Measurements from ENCODE around the gene DHFR. TPM values are rescaled to one million over a fixed set of nuclear protein-coding genes. Genes with fewer than 3 reads are reported as not detected.
A peak's percentile ranks its signal among the peaks of the same experiment; 100 is the strongest.

Gene DHFR
- total and polyA plus RNA-seq, 9 of the 15 experiments (the other 6 are each of a cell fraction or from before 2014, with no cell fraction given): 45.6 to 176 (median 97.7) TPM

- TF ChIP-seq CHD1 (IDR thresholded peaks at IDR 0.05; ENCODE audit: low read length) (no peak), GABPA (tag; conservative IDR thresholded peaks at IDR 0.05; ENCODE audit: low read depth) (peak; percentile 41), NFRKB (IDR thresholded peaks at IDR 0.05; ENCODE audit: low read depth) (peak; percentile 52; the same call in 1 of the 2 replicates), DPF2 (IDR thresholded peaks at IDR 0.05) (peak; percentile 51)
Observed at GRCh38 chr5:80655231-80655774, 520 bp upstream of the DHFR start (continued).

- Histone ChIP-seq H3K4me3 (peak overlapping the region; percentile 61), H3K9me1 (ENCODE audit: control insufficient read depth, insufficient read depth, low read length) (no peaks in the 10 kb centered on the region), H4K20me1 (replicated peaks; ENCODE audit: control insufficient read depth, insufficient read depth, low read length) (no peaks in the 10 kb centered on the region), H3K36me3 (ENCODE audit: control insufficient read depth, insufficient read depth, low read length) (peaks cover 33% of the 10 kb centered on the region), H3K9me3 (replicated peaks; ENCODE audit: control insufficient read depth, insufficient read depth, low read depth, low read length) (no peaks in the 10 kb centered on the region), H3K4me1 (replicated peaks in 1 of 2; ENCODE audit: control insufficient read depth in 2 of 2, insufficient read depth in 2 of 2, low read length in 2 of 2) (peaks cover 0 to 8% of the 10 kb centered on the region in 2 experiments; a peak in 2 of 5 replicates), H3K27ac (ENCODE audit: extremely low read depth, low read depth, low read length) (peak overlapping the region; percentile 85), H3K4me2 (ENCODE audit: insufficient read depth, low read length) (peak overlapping the region; percentile 80), H2AFZ (ENCODE audit: low read depth, low read length) (peak overlapping the region; percentile 67), H3K79me2 (ENCODE audit: control insufficient read depth, insufficient read depth, low read length) (peaks cover 35% of the 10 kb centered on the region), H3K9ac (ENCODE audit: insufficient read depth in 1 of 2, low read depth in 2 of 2, low read length in 2 of 2) (peak overlapping the region; percentile 89 to 99), H3K27me3 (ENCODE audit: control insufficient read depth in 2 of 2, insufficient read depth in 2 of 2, low read length in 2 of 2) (no peaks in the 10 kb centered on the region)
- CTCF ChIA-PET (ENCODE audit: low intra/inter-chr PET ratio): no interaction called here
- FAIRE-seq: no peak
- POLR2A ChIA-PET: interaction anchor here (1.4 to 2.5 kb wide), 3 partner anchors 12 to 23 kb away, joined by 3 to 10 read pairs (median 4); no protein-coding TSS in a partner anchor
- in situ Hi-C loops (cut with MboI): no loop called here
- peak; percentile 0; the same call in 1 of the 3 replicates for ATAC-seq
- BruUV-seq (replicated peaks): no TSS peak
- DNase-seq (ENCODE audit: extremely low read depth in 1 of 4, low spot score in 3 of 4): peak; percentile 21 to 48 (median 32)
- 0% methylated on average over 22 of the region's 24 CpGs for WGBS (ENCODE audit: insufficient coverage, low coverage, missing lambda C conversion rate)
- TF ChIP-seq ETV5 (CRISPR knock-in tag; IDR thresholded peaks at IDR 0.05; ENCODE audit: low read depth): no peak
- peak; percentile 47; the same call in 1 of the 2 replicates for TF ChIP-seq GTF2E2 (tag; IDR thresholded peaks at IDR 0.05)
- TF ChIP-seq ZNF263 (CRISPR knock-in tag; IDR thresholded peaks at IDR 0.05; ENCODE audit: borderline replicate concordance): 0 out of 2 replicates have a peak, but pooled peaks have one; percentile 8
- TF ChIP-seq ZBTB40 (IDR thresholded peaks at IDR 0.05): 0 out of 2 replicates have a peak, but pooled peaks have one; percentile 28
- TF ChIP-seq ZBTB40 (CRISPR knock-in tag; IDR thresholded peaks at IDR 0.05): no peak
- 0 out of 4 replicates have a peak, but pooled peaks of 1 of the 2 experiments have one; percentile 20 for TF ChIP-seq SIN3A (IDR thresholded peaks at IDR 0.05; ENCODE audit: borderline replicate concordance in 2 of 2, control insufficient read depth in 1 of 2, low read depth in 2 of 2, low read length in 2 of 2)
- intact Hi-C loops (cut with micrococcal nuclease): no loop called here
Observed at GRCh38 chr5:80654054-80654390, 761 bp downstream of the DHFR start.
